ENCODE measurements around the gene ZSWIM3.

DNA sequence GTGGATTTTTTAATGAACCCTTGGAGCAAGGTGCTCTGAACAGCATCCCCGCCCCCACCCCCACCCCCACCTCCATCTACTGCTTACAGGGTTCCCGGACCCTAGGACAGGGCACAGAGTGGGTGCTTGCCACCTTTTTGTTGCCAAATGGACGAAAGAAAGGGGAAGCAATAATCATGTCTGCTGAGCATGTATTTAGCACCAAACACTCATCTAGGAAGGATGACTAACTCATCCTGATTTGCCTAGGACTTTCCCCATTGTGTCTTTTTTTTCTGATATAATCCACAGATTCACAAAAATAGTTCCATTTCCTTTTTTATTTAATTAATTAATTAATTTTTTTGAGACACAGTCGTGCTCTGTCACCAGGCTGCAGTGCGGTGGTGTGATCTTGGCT lies 55.7 kb downstream of the ZSWIM3 start:
- TF ChIP-seq, protein P1, sequence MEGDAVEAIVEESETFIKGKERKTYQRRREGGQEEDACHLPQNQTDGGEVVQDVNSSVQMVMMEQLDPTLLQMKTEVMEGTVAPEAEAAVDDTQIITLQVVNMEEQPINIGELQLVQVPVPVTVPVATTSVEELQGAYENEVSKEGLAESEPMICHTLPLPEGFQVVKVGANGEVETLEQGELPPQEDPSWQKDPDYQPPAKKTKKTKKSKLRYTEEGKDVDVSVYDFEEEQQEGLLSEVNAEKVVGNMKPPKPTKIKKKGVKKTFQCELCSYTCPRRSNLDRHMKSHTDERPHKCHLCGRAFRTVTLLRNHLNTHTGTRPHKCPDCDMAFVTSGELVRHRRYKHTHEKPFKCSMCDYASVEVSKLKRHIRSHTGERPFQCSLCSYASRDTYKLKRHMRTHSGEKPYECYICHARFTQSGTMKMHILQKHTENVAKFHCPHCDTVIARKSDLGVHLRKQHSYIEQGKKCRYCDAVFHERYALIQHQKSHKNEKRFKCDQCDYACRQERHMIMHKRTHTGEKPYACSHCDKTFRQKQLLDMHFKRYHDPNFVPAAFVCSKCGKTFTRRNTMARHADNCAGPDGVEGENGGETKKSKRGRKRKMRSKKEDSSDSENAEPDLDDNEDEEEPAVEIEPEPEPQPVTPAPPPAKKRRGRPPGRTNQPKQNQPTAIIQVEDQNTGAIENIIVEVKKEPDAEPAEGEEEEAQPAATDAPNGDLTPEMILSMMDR (IDR thresholded peaks at IDR 0.05) = no peak
- no peak for TF ChIP-seq POLR2AphosphoS5 (IDR thresholded peaks at IDR 0.05)
- TF ChIP-seq POLR2A (IDR thresholded peaks at IDR 0.05) = no peak
- no peak for TF ChIP-seq EP300 (IDR thresholded peaks at IDR 0.05)
